Testis (tissue), 2 donors: ENCODE results near the gene TREH.

Experiments used
- CTCF ChIP-seq, 3 experiments: fragments of 450-650 bp in 2 of 3; fragments of 200-600 bp in 1 of 3; sonication (generic) in 1 of 3; IDR thresholded peaks; one replicate each; pipeline ENCODE4 v1.5.1; 2016 to 2019; ENCODE audit warnings: antibody characterized with exemption in 3 of 3, mild to moderate bottlenecking in 2 of 3, moderate library complexity in 1 of 3
- POLR2A ChIP-seq: fragments of 450-650 bp; IDR thresholded peaks from one replicate; pipeline ENCODE4 v1.6.1; 2017; ENCODE audit warnings: antibody characterized with exemption, mild to moderate bottlenecking, moderate library complexity

- TF ChIP-seq CTCF (IDR thresholded peaks at IDR 0.05), result no peak
- no peak for TF ChIP-seq POLR2A
Measured at GRCh38 chr11:118650366-118650765, 29.1 kb downstream of the TREH start.
